Testis (tissue), 3 donors: ENCODE measurements around the gene SRD5A1. TPM values are rescaled to one million over a fixed set of nuclear protein-coding genes. Genes with fewer than 3 reads are reported as not detected.

ENCODE experiments used
- DNase-seq: peaks from one replicate; pipeline ENCODE4 v3.0.0-alpha.2; 2019
- H3K27ac ChIP-seq, 2 donors: fragments of 200-600 bp; sonication (generic); one replicate each; pipeline ENCODE4 v1.5.1; 2019
- H3K27me3 ChIP-seq: fragments of 200-600 bp; sonication (generic); one replicate; pipeline ENCODE4 v1.5.1; 2019
- H3K36me3 ChIP-seq: fragments of 200-600 bp; sonication (generic); one replicate; pipeline ENCODE4 v1.5.1; 2017; ENCODE audit warnings: low read depth; ENCODE audit errors: missing control alignments
- H3K4me1 ChIP-seq: fragments of 200-600 bp; sonication (generic); one replicate; pipeline ENCODE4 v1.5.1; 2019
- H3K4me3 ChIP-seq, 2 donors: fragments of 200-600 bp; sonication (generic); one replicate each; pipeline ENCODE4 v1.5.1; 2017 to 2019
- H3K9me3 ChIP-seq: fragments of 200-600 bp; sonication (generic); one replicate; pipeline ENCODE4 v1.5.1; 2017
- POLR2A ChIP-seq: fragments of 450-650 bp; IDR thresholded peaks from one replicate; pipeline ENCODE4 v1.6.1; 2017; ENCODE audit warnings: antibody characterized with exemption, mild to moderate bottlenecking, moderate library complexity
- WGBS, 2 donors: methylation state at CpG; one replicate each; pipeline ENCODE4 v1.1.5; 2018; 5-methylcytosine and 5-hydroxymethylcytosine counted together
- intact Hi-C: fragments of 100-400 bp; cut with DNase I; formaldehyde crosslinking; loops from one replicate; pipeline ENCODE4 v1.15.1; 2023; ENCODE audit warnings: low total_unique reads
- polyA plus RNA-seq: library from polyadenylated mRNA; stranded (reverse); fragments of 350-450 nt; fragmentation: Illumina TruSeq; extraction: RNeasy Lipid Tissue Mini Kit (QIAGEN cat#74804); gene quantifications from one replicate; pipeline ENCODE4 v1.2.3, GENCODE V29; 2014; ENCODE audit warnings: low read depth, low replicate concordance; ENCODE audit not compliant: insufficient read depth
- total RNA-seq, 2 donors: library from RNA; depleted of rRNA; stranded (reverse); fragments of >200 nt; gene quantifications; one replicate each; pipeline ENCODE4 v1.2.3, GENCODE V29; 2016
- TF ChIP-seq, protein P1 (sequence below), 3 experiments: fragments of 450-650 bp in 2 of 3; fragments of 200-600 bp in 1 of 3; sonication (generic) in 1 of 3; IDR thresholded peaks; one replicate each; pipeline ENCODE4 v1.5.1; 2016 to 2019; ENCODE audit warnings: antibody characterized with exemption in 3 of 3, mild to moderate bottlenecking in 2 of 3, moderate library complexity in 1 of 3

SRD5A1 gene
- total and polyA plus RNA-seq, 3 donors from 2014 or later: 3.8 to 13.9 (median 7.9) TPM

DNA sequence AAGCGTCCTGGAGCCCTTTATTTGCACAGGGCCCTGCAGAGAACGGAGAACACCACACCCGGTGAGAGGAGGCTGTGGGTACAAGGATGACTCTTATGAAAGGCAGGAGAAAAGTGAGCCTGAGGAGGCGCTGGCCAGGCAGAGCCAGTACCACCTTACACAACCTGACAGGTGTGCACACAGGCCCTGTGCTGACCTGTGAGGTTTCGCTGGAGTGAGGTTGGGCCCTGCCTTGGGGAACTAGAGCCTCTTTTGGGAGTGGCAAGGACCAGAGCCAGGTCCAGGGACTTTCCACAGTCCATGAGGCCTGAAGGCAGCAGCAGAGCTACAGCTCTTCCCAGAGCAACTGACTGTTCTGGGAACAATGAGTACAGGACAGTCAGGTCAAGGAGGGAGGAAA lies 3.1 kb downstream of the SRD5A1 start:
- intact Hi-C loops: no loop called here
- WGBS, 2 donors: 40 to 74% methylated on average over 4 to 5 of the region's 5 CpGs

DNA sequence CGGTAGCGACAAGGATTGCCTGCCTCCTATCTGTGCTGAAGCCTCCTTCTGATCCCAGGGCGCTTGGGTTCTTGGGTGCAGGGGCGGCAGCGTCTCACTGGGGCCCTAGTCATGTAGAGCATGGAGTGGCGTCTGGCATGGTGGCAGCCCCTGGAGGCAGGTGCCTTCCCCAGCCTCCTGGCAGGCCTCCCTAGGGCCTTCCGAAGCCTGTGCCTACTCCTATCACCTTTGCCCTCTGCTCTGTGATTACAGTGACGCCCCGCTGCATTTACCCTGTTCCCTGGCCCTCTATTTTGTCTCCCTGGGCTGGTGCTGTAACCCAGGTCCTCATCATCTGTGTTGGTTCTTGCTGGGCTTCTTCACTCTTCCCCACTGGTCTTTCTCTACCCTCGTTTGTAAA lies 3.8 kb downstream of the SRD5A1 start:
- no peak for DNase-seq
- 76 to 81% methylated on average over 7 to 10 of the region's 10 CpGs for WGBS, 2 donors
- H3K4me3 ChIP-seq: no peak overlapping the region
- TF ChIP-seq POLR2A: no peak
- TF ChIP-seq, protein P1, sequence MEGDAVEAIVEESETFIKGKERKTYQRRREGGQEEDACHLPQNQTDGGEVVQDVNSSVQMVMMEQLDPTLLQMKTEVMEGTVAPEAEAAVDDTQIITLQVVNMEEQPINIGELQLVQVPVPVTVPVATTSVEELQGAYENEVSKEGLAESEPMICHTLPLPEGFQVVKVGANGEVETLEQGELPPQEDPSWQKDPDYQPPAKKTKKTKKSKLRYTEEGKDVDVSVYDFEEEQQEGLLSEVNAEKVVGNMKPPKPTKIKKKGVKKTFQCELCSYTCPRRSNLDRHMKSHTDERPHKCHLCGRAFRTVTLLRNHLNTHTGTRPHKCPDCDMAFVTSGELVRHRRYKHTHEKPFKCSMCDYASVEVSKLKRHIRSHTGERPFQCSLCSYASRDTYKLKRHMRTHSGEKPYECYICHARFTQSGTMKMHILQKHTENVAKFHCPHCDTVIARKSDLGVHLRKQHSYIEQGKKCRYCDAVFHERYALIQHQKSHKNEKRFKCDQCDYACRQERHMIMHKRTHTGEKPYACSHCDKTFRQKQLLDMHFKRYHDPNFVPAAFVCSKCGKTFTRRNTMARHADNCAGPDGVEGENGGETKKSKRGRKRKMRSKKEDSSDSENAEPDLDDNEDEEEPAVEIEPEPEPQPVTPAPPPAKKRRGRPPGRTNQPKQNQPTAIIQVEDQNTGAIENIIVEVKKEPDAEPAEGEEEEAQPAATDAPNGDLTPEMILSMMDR (IDR thresholded peaks at IDR 0.05): no peak
- H3K4me1 ChIP-seq: peaks cover 11% of the 10 kb centered on the region
- intact Hi-C loops: no loop called here
- no peaks in the 10 kb centered on the region for H3K36me3 ChIP-seq
- no peaks in the 10 kb centered on the region for H3K27me3 ChIP-seq
- H3K27ac ChIP-seq: no peak overlapping the region
- H3K9me3 ChIP-seq: no peaks in the 10 kb centered on the region

More for the DNA sequence above, 3.1 kb downstream of the SRD5A1 start:
- peaks cover 16% of the 10 kb centered on the region for H3K4me1 ChIP-seq
- H3K27me3 ChIP-seq: no peaks in the 10 kb centered on the region
- TF ChIP-seq POLR2A: no peak
- no peaks in the 10 kb centered on the region for H3K9me3 ChIP-seq
- DNase-seq: no peak
- no peak overlapping the region for H3K4me3 ChIP-seq
- no peak overlapping the region for H3K27ac ChIP-seq
- no peaks in the 10 kb centered on the region for H3K36me3 ChIP-seq

- intact Hi-C loops: no loop called here
- no peaks in the 10 kb centered on the region for H3K27me3 ChIP-seq
- no peaks in the 10 kb centered on the region for H3K36me3 ChIP-seq
- H3K4me1 ChIP-seq: peaks cover 8% of the 10 kb centered on the region
- 77 to 88% methylated on average over 6 of the region's 6 CpGs for WGBS, 2 donors
- no peak for DNase-seq
- TF ChIP-seq POLR2A: no peak
- TF ChIP-seq, protein P1 (IDR thresholded peaks at IDR 0.05): no peak
- H3K4me3 ChIP-seq: no peak overlapping the region
- no peak overlapping the region for H3K27ac ChIP-seq
- no peaks in the 10 kb centered on the region for H3K9me3 ChIP-seq
These were observed 4.3 kb downstream of the SRD5A1 start for GRCh38 chr5:6637590-6637989.

DNA sequence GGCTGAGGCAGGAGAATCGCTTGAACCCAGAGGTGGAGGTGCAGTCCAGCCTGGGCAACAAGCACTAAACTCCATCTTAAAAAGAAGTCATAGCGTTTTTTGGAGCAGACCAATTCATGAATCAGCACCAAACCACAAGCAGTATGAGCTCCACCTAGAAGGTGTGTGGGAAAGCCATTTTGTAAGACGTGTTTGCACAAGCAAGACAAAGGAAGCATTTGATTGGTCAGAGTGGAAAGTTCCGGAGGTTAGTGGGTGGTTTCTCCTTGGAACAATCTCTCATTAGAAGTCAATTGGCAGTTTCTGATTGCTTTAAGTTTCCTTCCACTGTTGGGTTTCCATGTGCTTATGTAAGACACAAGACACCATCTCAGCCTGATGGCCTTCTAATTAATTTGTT lies 5.0 kb downstream of the SRD5A1 start:
- intact Hi-C loops: no loop called here
- 81 to 85% methylated on average over 4 of the region's 4 CpGs for WGBS, 2 donors
- Histone ChIP-seq H3K4me3 (no peak overlapping the region), H3K4me1 (peaks cover 8% of the 10 kb centered on the region), H3K36me3 (no peaks in the 10 kb centered on the region), H3K9me3 (no peaks in the 10 kb centered on the region), H3K27ac (no peak overlapping the region), H3K27me3 (no peaks in the 10 kb centered on the region)
- TF ChIP-seq POLR2A: no peak
- TF ChIP-seq, protein P1 (IDR thresholded peaks at IDR 0.05): no peak
- no peak for DNase-seq

DNA sequence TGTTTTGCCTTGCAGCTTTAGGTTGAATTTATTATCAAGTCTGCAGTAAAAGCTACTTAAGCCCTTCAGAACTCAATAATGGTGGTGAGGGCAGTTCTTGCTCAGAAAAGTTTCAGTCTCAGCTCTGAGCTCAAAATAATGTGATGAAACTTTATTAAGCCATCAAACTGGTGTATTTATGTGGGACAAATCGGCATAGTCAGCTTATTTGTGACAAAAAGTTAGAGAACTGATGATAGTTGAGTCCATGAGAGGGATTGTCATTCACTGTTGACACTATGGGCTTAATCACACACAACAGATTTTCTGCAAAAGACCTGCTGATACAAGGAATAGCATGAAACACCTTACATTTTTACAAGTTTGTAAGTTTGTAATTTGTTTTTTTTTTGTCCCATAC lies 9.4 kb downstream of the SRD5A1 start:
- H3K27ac ChIP-seq: no peak overlapping the region
- intact Hi-C loops: no loop called here
- no peak for TF ChIP-seq POLR2A
- TF ChIP-seq, protein P1 (IDR thresholded peaks at IDR 0.05): no peak
- no peaks in the 10 kb centered on the region for H3K27me3 ChIP-seq
- H3K4me1 ChIP-seq: no peaks in the 10 kb centered on the region
- H3K9me3 ChIP-seq: no peaks in the 10 kb centered on the region
- H3K36me3 ChIP-seq: no peaks in the 10 kb centered on the region
- no peak overlapping the region for H3K4me3 ChIP-seq
- no peak for DNase-seq
- 89 to 93% methylated on average over 1 of the region's 1 CpG for WGBS, 2 donors
